ENCODE measurements around the gene NDST3. TPM values are rescaled to one million over a fixed set of nuclear protein-coding genes. Genes with fewer than 3 reads are reported as not detected.

Gene NDST3
- total RNA-seq, 2 experiments from 2014 or later = not detected

- CTCF ChIA-PET = no interaction called here
- intact Hi-C loops (cut with micrococcal nuclease) = no loop called here
- no peak overlapping the region for H3K27ac Mint-ChIP-seq
- DNase-seq = no peak
- H3K4me1 Mint-ChIP-seq (ENCODE audit: low read depth) = peaks cover 3% of the 10 kb centered on the region
- no peak overlapping the region for H3K4me3 Mint-ChIP-seq
- H3K27me3 Mint-ChIP-seq = peaks cover 26% of the 10 kb centered on the region
- POLR2A ChIA-PET = no interaction called here
- no peaks in the 10 kb centered on the region for H3K9me3 Mint-ChIP-seq
- H3K36me3 Mint-ChIP-seq = no peaks in the 10 kb centered on the region
Observed at GRCh38 chr4:118033148-118034052, 886 bp upstream of the NDST3 start.

DNA sequence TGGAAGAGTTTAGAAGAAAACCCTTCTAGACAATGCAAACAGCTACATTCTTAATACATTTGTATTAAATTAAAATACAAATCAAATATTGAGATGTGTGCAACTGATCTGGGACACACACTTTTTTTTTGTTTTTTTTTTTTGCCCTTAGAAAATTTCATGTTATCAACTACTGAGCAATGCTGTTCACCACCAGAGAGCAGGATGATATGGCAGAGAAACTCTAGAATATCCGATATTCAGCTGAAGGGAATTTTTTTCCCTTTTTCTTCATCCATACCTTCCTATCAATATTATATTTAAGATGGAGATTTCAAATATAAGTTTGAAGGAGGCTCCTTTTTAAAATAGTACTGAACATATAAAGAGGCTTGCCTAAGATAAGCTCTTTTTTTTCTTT lies 1.0 kb downstream of the NDST3 start:
- CTCF ChIA-PET = no interaction called here

DNA sequence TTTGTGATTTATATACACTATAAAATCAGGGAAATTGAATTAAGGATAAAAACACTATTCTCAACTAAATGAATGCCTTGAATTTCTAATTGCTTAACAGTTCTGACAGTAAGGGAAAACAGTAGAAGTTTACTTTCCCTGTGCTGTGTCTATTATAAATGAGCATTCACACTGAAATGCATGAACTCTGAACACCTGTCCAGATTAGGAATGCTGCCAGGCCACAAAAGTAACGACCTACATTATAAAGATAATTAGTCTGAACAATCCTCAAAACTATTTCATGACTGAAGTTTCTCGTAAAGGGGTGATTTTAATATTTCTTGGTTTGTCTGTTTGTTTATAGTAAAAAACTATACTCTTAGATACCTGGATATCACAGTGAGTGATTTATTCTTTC lies 2.0 kb downstream of the NDST3 start:
- DNase-seq = no peak
- POLR2A ChIA-PET = no interaction called here
- Mint-ChIP-seq H3K27me3 (peaks cover 24% of the 10 kb centered on the region), H3K27ac (no peak overlapping the region), H3K36me3 (no peaks in the 10 kb centered on the region), H3K4me3 (no peak overlapping the region), H3K9me3 (no peaks in the 10 kb centered on the region), H3K4me1 (ENCODE audit: low read depth) (peaks cover 3% of the 10 kb centered on the region)
- intact Hi-C loops (cut with micrococcal nuclease) = no loop called here
- CTCF ChIA-PET = interaction anchor here (1.4 kb wide), 1 partner anchor 22 kb away, joined by 3 read pairs; no protein-coding TSS in a partner anchor

More for the DNA sequence above, 1.0 kb downstream of the NDST3 start:
- DNase-seq = no peak
- POLR2A ChIA-PET = no interaction called here
- Mint-ChIP-seq H3K4me1 (ENCODE audit: low read depth) (peaks cover 3% of the 10 kb centered on the region), H3K36me3 (no peaks in the 10 kb centered on the region), H3K27ac (no peak overlapping the region), H3K9me3 (no peaks in the 10 kb centered on the region), H3K27me3 (peaks cover 26% of the 10 kb centered on the region), H3K4me3 (no peak overlapping the region)
- intact Hi-C loops (cut with micrococcal nuclease) = no loop called here

DNA sequence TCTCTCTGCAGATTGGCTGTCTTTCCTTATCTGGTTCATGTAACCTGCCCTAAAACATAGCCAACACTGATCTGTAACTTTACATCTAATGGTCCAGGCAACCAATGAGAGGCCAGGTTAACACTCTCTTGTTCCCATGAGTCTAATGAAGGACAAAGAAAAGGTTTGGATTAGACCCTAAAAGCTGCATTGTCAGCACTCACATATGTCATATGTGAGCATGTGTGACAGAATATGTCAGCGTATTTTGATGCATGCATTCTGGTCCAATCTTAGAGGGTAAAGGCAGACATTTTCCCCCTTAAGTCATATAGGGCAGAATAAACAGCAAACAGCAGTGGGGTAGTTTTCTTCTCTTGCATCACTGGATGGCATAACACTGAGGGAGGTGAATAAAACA lies 3.7 kb downstream of the NDST3 start:
- CTCF ChIA-PET = no interaction called here

GRCh38 chr4:118046323-118046722 lies 12.0 kb downstream of the NDST3 start:
- peaks cover 4% of the 10 kb centered on the region for H3K27me3 Mint-ChIP-seq
- ChIA-PET POLR2A (no interaction called here), CTCF (no interaction called here)
- no peaks in the 10 kb centered on the region for H3K36me3 Mint-ChIP-seq
- H3K27ac Mint-ChIP-seq = no peak overlapping the region
- H3K9me3 Mint-ChIP-seq = peaks cover 14% of the 10 kb centered on the region
- H3K4me1 Mint-ChIP-seq (ENCODE audit: low read depth) = no peaks in the 10 kb centered on the region
- no peak overlapping the region for H3K4me3 Mint-ChIP-seq
- DNase-seq = no peak
- intact Hi-C loops (cut with micrococcal nuclease) = no loop called here

More for the DNA sequence above, 3.7 kb downstream of the NDST3 start:
- DNase-seq = no peak
- H3K27me3 Mint-ChIP-seq = peaks cover 16% of the 10 kb centered on the region
- no peak overlapping the region for H3K4me3 Mint-ChIP-seq
- H3K36me3 Mint-ChIP-seq = no peaks in the 10 kb centered on the region
- intact Hi-C loops (cut with micrococcal nuclease) = no loop called here
- H3K4me1 Mint-ChIP-seq (ENCODE audit: low read depth) = peaks cover 3% of the 10 kb centered on the region
- POLR2A ChIA-PET = no interaction called here
- no peak overlapping the region for H3K27ac Mint-ChIP-seq
- no peaks in the 10 kb centered on the region for H3K9me3 Mint-ChIP-seq

GRCh38 chr4:118047043-118047442 lies 12.8 kb downstream of the NDST3 start:
- ChIA-PET POLR2A (interaction anchor here (0.6 kb wide), 1 partner anchor 12 kb away, joined by 4 read pairs; no protein-coding TSS in a partner anchor), CTCF (no interaction called here)
- Mint-ChIP-seq H3K4me3 (no peak overlapping the region), H3K27me3 (peaks cover 4% of the 10 kb centered on the region), H3K27ac (no peak overlapping the region), H3K4me1 (ENCODE audit: low read depth) (no peaks in the 10 kb centered on the region), H3K9me3 (peaks cover 14% of the 10 kb centered on the region), H3K36me3 (no peaks in the 10 kb centered on the region)
- DNase-seq = no peak
- intact Hi-C loops (cut with micrococcal nuclease) = no loop called here

DNA sequence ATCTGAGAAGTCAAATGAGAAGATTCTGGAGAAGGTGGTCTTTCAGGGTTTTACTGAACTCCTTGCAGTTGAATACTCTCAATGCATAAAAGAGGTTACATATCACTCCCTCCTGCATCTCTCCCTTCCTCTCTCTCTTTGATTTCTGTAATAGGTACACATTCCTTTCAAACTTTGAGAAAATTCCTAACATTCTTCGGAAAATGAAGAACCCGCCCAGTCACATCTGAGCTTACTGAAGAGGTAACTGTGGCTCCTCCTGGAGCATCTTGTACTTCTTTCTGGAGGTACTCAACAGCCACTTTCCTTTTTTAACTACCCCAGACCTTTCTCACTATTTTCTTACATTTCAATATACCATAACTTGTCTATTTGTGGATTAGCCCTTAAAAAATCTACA lies 24.7 kb downstream of the NDST3 start:
- DNase-seq = no peak
- H3K4me3 Mint-ChIP-seq = no peak overlapping the region
- no peaks in the 10 kb centered on the region for H3K9me3 Mint-ChIP-seq
- ChIA-PET CTCF (no interaction called here), POLR2A (interaction anchor here (0.7 kb wide), 1 partner anchor 12 kb away, joined by 4 read pairs; no protein-coding TSS in a partner anchor)
- no peaks in the 10 kb centered on the region for H3K36me3 Mint-ChIP-seq
- H3K27me3 Mint-ChIP-seq = no peaks in the 10 kb centered on the region
- intact Hi-C loops (cut with micrococcal nuclease) = no loop called here
- H3K4me1 Mint-ChIP-seq (ENCODE audit: low read depth) = no peaks in the 10 kb centered on the region
- no peak overlapping the region for H3K27ac Mint-ChIP-seq

- intact Hi-C loops (cut with micrococcal nuclease) = no loop called here
- Mint-ChIP-seq H3K27ac (no peak overlapping the region), H3K9me3 (no peaks in the 10 kb centered on the region), H3K36me3 (no peaks in the 10 kb centered on the region), H3K4me3 (no peak overlapping the region), H3K4me1 (ENCODE audit: low read depth) (no peaks in the 10 kb centered on the region), H3K27me3 (no peaks in the 10 kb centered on the region)
- no peak for DNase-seq
- POLR2A ChIA-PET = no interaction called here
- CTCF ChIA-PET = no interaction called here
Observed at GRCh38 chr4:118059397-118059796, 25.1 kb downstream of the NDST3 start.

DNA sequence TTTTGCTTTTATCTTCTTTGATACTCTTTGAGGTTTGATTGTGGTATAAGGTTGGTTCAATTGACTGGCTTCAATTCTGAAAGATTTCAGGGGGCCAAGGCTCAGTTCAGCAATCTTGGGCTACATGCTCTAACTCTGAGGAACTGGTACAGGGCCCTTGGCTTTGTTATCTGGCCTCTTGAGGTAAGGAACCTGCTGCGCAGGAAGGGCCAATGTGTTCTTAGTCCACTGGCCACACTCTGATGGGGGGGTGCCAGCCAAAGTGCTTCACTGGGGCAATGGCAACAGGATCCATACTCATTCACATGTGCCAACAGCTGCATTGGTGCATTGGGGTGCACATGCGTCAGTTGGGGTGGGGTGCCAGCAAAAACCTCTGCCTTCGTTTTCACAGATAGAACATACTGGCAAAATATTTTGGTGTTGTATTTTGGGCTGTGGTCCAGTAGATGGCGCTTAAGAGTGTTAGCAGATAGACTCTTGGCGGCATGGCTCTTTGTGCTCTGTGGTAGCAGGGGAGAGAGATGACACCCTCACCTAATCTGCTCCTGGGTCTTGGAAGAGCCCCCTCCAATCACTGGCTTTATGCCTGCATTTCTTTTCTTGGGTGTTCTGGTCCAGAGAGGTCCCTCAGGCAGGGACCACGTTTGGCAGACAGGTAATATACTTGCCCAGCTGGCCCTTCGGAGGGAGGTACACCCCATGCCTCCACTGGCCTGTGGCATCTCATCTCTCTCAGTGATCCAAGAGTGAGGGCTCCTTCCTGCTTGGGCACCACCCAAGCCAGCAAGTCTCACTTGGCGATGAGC lies 42.9 kb downstream of the NDST3 start:
- H3K4me1 Mint-ChIP-seq (ENCODE audit: low read depth) = no peaks in the 10 kb centered on the region
- DNase-seq = peak; percentile 12
- no peaks in the 10 kb centered on the region for H3K9me3 Mint-ChIP-seq
- no peak overlapping the region for H3K27ac Mint-ChIP-seq
- no peaks in the 10 kb centered on the region for H3K36me3 Mint-ChIP-seq
- intact Hi-C loops (cut with micrococcal nuclease) = loop anchor here (1.0 to 2.0 kb wide), 2 partner anchors 148 to 193 kb away; no protein-coding TSS in a partner anchor
- ChIA-PET POLR2A (no interaction called here), CTCF (interaction anchor here (0.7 to 1.2 kb wide), 2 partner anchors 113 to 334 kb away, joined by 3 read pairs; no protein-coding TSS in a partner anchor)
- H3K27me3 Mint-ChIP-seq = peaks cover 4% of the 10 kb centered on the region
- H3K4me3 Mint-ChIP-seq = no peak overlapping the region

DNA sequence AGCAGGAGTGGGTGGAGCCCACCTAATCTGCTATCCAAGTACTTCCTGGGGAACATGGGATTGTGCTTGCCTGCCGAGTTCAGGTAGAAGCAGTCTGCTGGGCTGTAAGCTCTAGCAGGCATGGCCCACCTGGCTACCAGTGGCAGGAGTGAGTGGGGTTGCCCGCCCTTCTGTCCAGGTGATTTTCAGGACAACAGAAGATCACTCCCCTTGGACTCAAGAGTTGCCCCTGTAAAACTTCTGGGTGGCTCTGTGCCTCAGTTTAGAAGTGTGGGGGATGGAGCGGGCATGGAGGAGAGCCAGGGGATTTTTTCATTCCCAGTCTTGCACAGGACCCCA lies 43.5 kb downstream of the NDST3 start:
- Mint-ChIP-seq H3K27me3 (peaks cover 4% of the 10 kb centered on the region), H3K27ac (no peak overlapping the region), H3K4me3 (no peak overlapping the region), H3K9me3 (no peaks in the 10 kb centered on the region), H3K4me1 (ENCODE audit: low read depth) (no peaks in the 10 kb centered on the region), H3K36me3 (no peaks in the 10 kb centered on the region)
- CTCF ChIA-PET = no interaction called here
- intact Hi-C loops (cut with micrococcal nuclease) = loop anchor here (1.0 to 2.0 kb wide), 2 partner anchors 147 to 193 kb away; no protein-coding TSS in a partner anchor
- POLR2A ChIA-PET = no interaction called here
- DNase-seq = no peak

DNA sequence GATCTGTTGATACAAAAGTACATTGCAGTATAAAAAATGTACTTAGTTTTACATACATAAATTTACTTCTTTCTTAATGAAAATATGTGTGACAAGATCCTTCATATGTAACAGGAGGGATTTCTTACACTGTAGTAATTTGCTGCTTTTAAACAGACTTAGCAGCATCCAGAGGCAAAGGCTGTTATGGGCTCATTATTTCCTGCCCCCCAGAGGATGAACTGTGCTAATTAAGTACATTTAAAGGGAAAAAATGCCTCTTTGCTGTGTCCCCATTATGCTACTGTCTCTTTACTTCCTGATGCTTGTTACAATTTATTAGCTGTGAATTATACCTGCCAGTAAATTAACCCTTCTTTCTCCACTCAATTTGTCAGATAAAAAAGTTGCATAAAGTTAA lies 47.1 kb downstream of the NDST3 start:
- H3K36me3 Mint-ChIP-seq = no peaks in the 10 kb centered on the region
- ChIA-PET POLR2A (no interaction called here), CTCF (no interaction called here)
- no peak overlapping the region for H3K4me3 Mint-ChIP-seq
- H3K27ac Mint-ChIP-seq = no peak overlapping the region
- no peaks in the 10 kb centered on the region for H3K4me1 Mint-ChIP-seq (ENCODE audit: low read depth)
- peaks cover 2% of the 10 kb centered on the region for H3K27me3 Mint-ChIP-seq
- no peaks in the 10 kb centered on the region for H3K9me3 Mint-ChIP-seq
- intact Hi-C loops (cut with micrococcal nuclease) = no loop called here
- no peak for DNase-seq

GRCh38 chr4:118082182-118082581 lies 47.9 kb downstream of the NDST3 start:
- Mint-ChIP-seq H3K4me3 (no peak overlapping the region), H3K9me3 (no peaks in the 10 kb centered on the region), H3K36me3 (no peaks in the 10 kb centered on the region), H3K27ac (no peak overlapping the region), H3K27me3 (no peaks in the 10 kb centered on the region), H3K4me1 (ENCODE audit: low read depth) (no peaks in the 10 kb centered on the region)
- no peak for DNase-seq
- intact Hi-C loops (cut with micrococcal nuclease) = no loop called here
- ChIA-PET POLR2A (no interaction called here), CTCF (no interaction called here)
